MCF 10A (cell line): Measurements from ENCODE around the gene CALD1. TPM values are rescaled to one million over a fixed set of nuclear protein-coding genes. Genes with fewer than 3 reads are reported as not detected.
A peak's percentile ranks its signal among the peaks of the same experiment; 100 is the strongest.

ENCODE experiments used
- BruUV-seq: library from RNA; stranded (reverse); fragments of 400-500 nt; replicated peaks from 2 replicates; lab custom pipeline; 2021; lab: Mats Ljungman, UMichigan
- CTCF ChIA-PET: fragments of 300-600 bp; sonication (Branson Sonifier 250); formaldehyde crosslinking; extraction: SDS; loops from one replicate; lab custom pipeline; 2021; ENCODE audit warnings: antibody characterized with exemption, inconsistent platforms; lab: Yijun Ruan, JAX
- POLR2A ChIA-PET: fragments of 300-600, 350-650 bp; sonication (Branson Sonifier 250); formaldehyde crosslinking; extraction: SDS; loops from one replicate; lab custom pipeline; 2020; ENCODE audit warnings: antibody characterized with exemption, inconsistent platforms; lab: Yijun Ruan, JAX
- DNase-seq: peaks from one replicate; pipeline ENCODE4 v3.0.0-alpha.2; 2018; ENCODE audit not compliant: unreplicated experiment
- H3K27ac Mint-ChIP-seq: one replicate; pipeline ENCODE4 v1.8.0; 2022; ENCODE audit warnings: mild to moderate bottlenecking, low read depth, mixed read lengths; ENCODE audit not compliant: unreplicated experiment
- H3K27me3 Mint-ChIP-seq: one replicate; pipeline ENCODE4 v1.8.0; 2022; ENCODE audit warnings: mixed read lengths; ENCODE audit not compliant: insufficient read depth, unreplicated experiment
- H3K36me3 Mint-ChIP-seq: one replicate; pipeline ENCODE4 v1.8.0; 2022; ENCODE audit warnings: mild to moderate bottlenecking, moderate library complexity, mixed read lengths; ENCODE audit not compliant: insufficient read depth, unreplicated experiment
- H3K4me1 Mint-ChIP-seq: one replicate; pipeline ENCODE4 v1.8.0; 2022; ENCODE audit warnings: mixed read lengths; ENCODE audit not compliant: insufficient read depth, unreplicated experiment
- H3K4me3 Mint-ChIP-seq: one replicate; pipeline ENCODE4 v1.8.0; 2022; ENCODE audit warnings: mild to moderate bottlenecking, moderate library complexity, mixed read lengths; ENCODE audit not compliant: unreplicated experiment
- H3K9me3 Mint-ChIP-seq: one replicate; pipeline ENCODE4 v1.8.0; 2022; ENCODE audit warnings: mixed read lengths; ENCODE audit not compliant: unreplicated experiment
- CTCF ChIP-seq: fragments of 200-600 bp; IDR thresholded peaks from one replicate; pipeline ENCODE4 v1.8.0; 2022; ENCODE audit warnings: antibody characterized with exemption, mild to moderate bottlenecking; ENCODE audit not compliant: unreplicated experiment
- intact Hi-C: fragments of 100-400 bp; cut with micrococcal nuclease; formaldehyde crosslinking; loops from 2 replicates; pipeline ENCODE4 v1.14.1; 2022
- total RNA-seq: library from RNA; stranded (reverse); gene quantifications from 2 replicates; pipeline ENCODE4 v1.2.3, GENCODE V29; 2022

Gene CALD1
- total RNA-seq, 1 experiment from 2014 or later, result 183 TPM

GRCh38 chr7:134777470-134777869 lies 2.0 kb upstream of the CALD1 start:
- Mint-ChIP-seq H3K9me3 (no peaks in the 10 kb centered on the region), H3K4me1 (peaks cover 36% of the 10 kb centered on the region), H3K27ac (peak overlapping the region; percentile 88), H3K27me3 (no peaks in the 10 kb centered on the region), H3K36me3 (no peaks in the 10 kb centered on the region), H3K4me3 (no peak overlapping the region)
- TF ChIP-seq CTCF, result no peak
- no peak for DNase-seq
- ChIA-PET CTCF (interaction anchor here (0.6 kb wide), 2 partner anchors 486 to 1197 kb away, joined by 3 to 4 read pairs; no protein-coding TSS in a partner anchor), POLR2A (no interaction called here)
- BruUV-seq, result no TSS peak
- intact Hi-C loops, result no loop called here

GRCh38 chr7:134777908-134778580 lies 1.4 kb upstream of the CALD1 start:
- intact Hi-C loops, result no loop called here
- Mint-ChIP-seq H3K4me1 (peaks cover 36% of the 10 kb centered on the region), H3K4me3 (peak overlapping the region; percentile 88), H3K36me3 (no peaks in the 10 kb centered on the region), H3K27me3 (no peaks in the 10 kb centered on the region), H3K9me3 (no peaks in the 10 kb centered on the region), H3K27ac (peak overlapping the region; percentile 88)
- CTCF ChIA-PET, result interaction anchor here (0.6 kb wide), 2 partner anchors 487 to 1196 kb away, joined by 3 to 4 read pairs; no protein-coding TSS in a partner anchor
- DNase-seq, result peak; percentile 52
- no peak for TF ChIP-seq CTCF
- no TSS peak for BruUV-seq
- POLR2A ChIA-PET, result no interaction called here

GRCh38 chr7:134779741-134780065 lies 269 bp downstream of the CALD1 start:
- BruUV-seq, result TSS peak; percentile 82

More at GRCh38 chr7:134779741-134780065, 269 bp downstream of the CALD1 start:
- intact Hi-C loops, result loop anchor here (5.0 kb wide), 1 partner anchor 113 kb away; no protein-coding TSS in a partner anchor
- TF ChIP-seq CTCF, result no peak
- H3K27me3 Mint-ChIP-seq, result no peaks in the 10 kb centered on the region
- H3K27ac Mint-ChIP-seq, result peak overlapping the region; percentile 88
- POLR2A ChIA-PET, result interaction anchor here (0.9 to 2.4 kb wide), 15 partner anchors 9 to 160 kb away, joined by 3 to 13 read pairs (median 4); partner anchors contain the start of gene BPGM
- peak overlapping the region; percentile 88 for H3K4me3 Mint-ChIP-seq
- peaks cover 36% of the 10 kb centered on the region for H3K4me1 Mint-ChIP-seq
- no peaks in the 10 kb centered on the region for H3K36me3 Mint-ChIP-seq
- DNase-seq, result no peak
- CTCF ChIA-PET, result interaction anchor here (1.0 kb wide), 1 partner anchor 854 kb away, joined by 3 read pairs; no protein-coding TSS in a partner anchor
- H3K9me3 Mint-ChIP-seq, result no peaks in the 10 kb centered on the region
